H1 (cell line): ENCODE data around the gene PDF. TPM values are rescaled to one million over a fixed set of nuclear protein-coding genes. Genes with fewer than 3 reads are reported as not detected.

Experiments
- CTCF ChIA-PET: fragments of 300-600 bp; sonication (Branson Sonifier 250); formaldehyde crosslinking; loops from one replicate; lab custom pipeline; 2021; ENCODE audit not compliant: partially characterized antibody; lab: Charles Lee
- POLR2A ChIA-PET: fragments of 300-600 bp; sonication (Branson Sonifier 250); formaldehyde crosslinking; loops from one replicate; lab custom pipeline; 2021; ENCODE audit warnings: inconsistent platforms; ENCODE audit not compliant: partially characterized antibody; lab: Charles Lee
- DNase-seq, 2 experiments: peaks; one replicate each; pipeline versions ENCODE4 v3.0.0 to v3.0.0-alpha.2; 2010 to 2022; ENCODE audit warnings: low spot score in 2 of 2, low read depth in 1 of 2, mixed read lengths in 1 of 2
- FAIRE-seq: peaks from 2 replicates; lab custom pipeline; 2011; peaks lifted over from hg19 to GRCh38; lab: Jason Lieb, UNC
- H2AFZ ChIP-seq: 2 replicates; pipeline ENCODE4 v1.8.1; 2012; ENCODE audit warnings: low read length, inconsistent platforms
- H2AK5ac ChIP-seq: 2 replicates; pipeline ENCODE4 v1.6.1; 2013; ENCODE audit warnings: low read depth, low read length
- H2BK120ac ChIP-seq: replicated peaks from 2 replicates; pipeline ENCODE3; 2013; ENCODE audit warnings: low read depth, low read length, inconsistent platforms
- H2BK12ac ChIP-seq: 2 replicates; pipeline ENCODE4 v1.6.1; 2013; ENCODE audit warnings: low read depth, low read length
- H2BK15ac ChIP-seq: 2 replicates; pipeline ENCODE4 v1.6.1; 2013; ENCODE audit warnings: low read length
- H2BK20ac ChIP-seq: 2 replicates; pipeline ENCODE4 v1.6.1; 2013; ENCODE audit warnings: low read length
- H2BK5ac ChIP-seq: 2 replicates; pipeline ENCODE4 v1.6.1; 2013; ENCODE audit warnings: low read depth, low read length
- H3K14ac ChIP-seq: 2 replicates; pipeline ENCODE4 v1.6.1; 2013; ENCODE audit warnings: inconsistent platforms; ENCODE audit not compliant: insufficient read length
- H3K18ac ChIP-seq: 2 replicates; pipeline ENCODE4 v1.6.1; 2013; ENCODE audit warnings: low read length; ENCODE audit errors: extremely low read depth
- H3K23ac ChIP-seq: 2 replicates; pipeline ENCODE4 v1.6.1; 2013; ENCODE audit warnings: inconsistent platforms; ENCODE audit not compliant: insufficient read length
- H3K23me2 ChIP-seq: 2 replicates; pipeline ENCODE4 v1.6.1; 2013; ENCODE audit warnings: low read depth, low read length
- H3K27ac ChIP-seq: 2 replicates; pipeline ENCODE4 v1.6.1; 2011; ENCODE audit warnings: low read depth, low read length, inconsistent platforms
- H3K27me3 ChIP-seq, 4 experiments: replicated peaks in 1 of 4; 1 replicate in 1 of 4; 2 replicates in 3 of 4; pipeline versions ENCODE4 v1.6.1 to v1.8.1; 2011 to 2013; ENCODE audit warnings: low read length in 3 of 4, mild to moderate bottlenecking in 3 of 4, inconsistent platforms in 2 of 4, mixed read lengths in 2 of 4, moderate library complexity in 1 of 4; ENCODE audit not compliant: control insufficient read depth in 3 of 4, insufficient read depth in 3 of 4; ENCODE audit errors: extremely low read depth in 1 of 4
- H3K36me3 ChIP-seq, 4 experiments: 2 replicates each; pipeline versions ENCODE4 v1.6.1 to v1.8.1; 2011 to 2013; ENCODE audit warnings: mild to moderate bottlenecking in 4 of 4, low read length in 3 of 4, moderate library complexity in 2 of 4, control low read depth in 1 of 4, inconsistent platforms in 1 of 4; ENCODE audit not compliant: insufficient read depth in 4 of 4, control insufficient read depth in 2 of 4
- H3K4ac ChIP-seq: replicated peaks from 2 replicates; pipeline ENCODE3; 2013; ENCODE audit warnings: low read length, low read depth, mixed read lengths, inconsistent platforms; ENCODE audit not compliant: insufficient read length
- H3K4me1 ChIP-seq, 4 experiments: replicated peaks in 1 of 4; 1 replicate in 1 of 4; 2 replicates in 3 of 4; pipeline versions ENCODE4 v1.6.1 to v1.8.1; 2011 to 2013; ENCODE audit warnings: low read length in 3 of 4, inconsistent platforms in 2 of 4, mixed read lengths in 1 of 4; ENCODE audit not compliant: insufficient read depth in 4 of 4, control insufficient read depth in 3 of 4
- H3K4me2 ChIP-seq, 2 experiments: 2 replicates each; pipeline versions ENCODE4 v1.6.1 to v1.8.1; 2011 to 2013; ENCODE audit warnings: low read depth in 2 of 2, low read length in 2 of 2, control low read depth in 1 of 2, inconsistent platforms in 1 of 2, mild to moderate bottlenecking in 1 of 2; ENCODE audit not compliant: insufficient read depth in 1 of 2
- H3K4me3 ChIP-seq, 4 experiments: fragments of 200-600, 300-600 bp in 1 of 4; sonication (generic), shearing (Covaris generic), sonication (Bioruptor Twin) in 1 of 4; 2 replicates each; pipeline versions ENCODE4 v1.5.1 to v1.8.1; 2011 to 2016; ENCODE audit warnings: low read length in 4 of 4, low read depth in 3 of 4, control low read depth in 2 of 4, inconsistent platforms in 2 of 4, mild to moderate bottlenecking in 2 of 4, mixed read lengths in 1 of 4, moderate library complexity in 1 of 4; ENCODE audit not compliant: insufficient read depth in 2 of 4; ENCODE audit errors: extremely low read depth in 1 of 4
- H3K56ac ChIP-seq: replicated peaks from 2 replicates; pipeline ENCODE3; 2013; ENCODE audit warnings: low read depth, mild to moderate bottlenecking, mixed read lengths, low read length, inconsistent platforms; ENCODE audit not compliant: insufficient read length
- H3K79me1 ChIP-seq: 2 replicates; pipeline ENCODE4 v1.6.1; 2013; ENCODE audit warnings: low read depth, low read length, control low read depth
- H3K79me2 ChIP-seq, 2 experiments: 2 replicates each; pipeline versions ENCODE4 v1.6.1 to v1.8.1; 2012 to 2013; ENCODE audit warnings: low read length in 2 of 2, mild to moderate bottlenecking in 2 of 2, inconsistent platforms in 1 of 2; ENCODE audit not compliant: insufficient read depth in 2 of 2, control insufficient read depth in 1 of 2
- H3K9ac ChIP-seq, 4 experiments: replicated peaks in 1 of 4; 1 replicate in 1 of 4; 2 replicates in 3 of 4; pipeline versions ENCODE4 v1.6.1 to v1.8.1; 2011 to 2013; ENCODE audit warnings: low read depth in 3 of 4, low read length in 3 of 4, control low read depth in 2 of 4, mild to moderate bottlenecking in 2 of 4, moderate library complexity in 2 of 4, inconsistent platforms in 1 of 4; ENCODE audit errors: extremely low read depth in 1 of 4
- H3K9me3 ChIP-seq, 2 experiments: 2 replicates each; pipeline versions ENCODE4 v1.6.1 to v1.8.1; 2012 to 2013; ENCODE audit warnings: mild to moderate bottlenecking in 2 of 2, moderate library complexity in 2 of 2, control low read depth in 1 of 2, inconsistent platforms in 1 of 2, low read depth in 1 of 2, low read length in 1 of 2, mixed read lengths in 1 of 2; ENCODE audit not compliant: insufficient read depth in 2 of 2
- H4K20me1 ChIP-seq, 2 experiments: replicated peaks in 1 of 2; 2 replicates each; pipeline versions ENCODE3 to v1.8.1; 2011 to 2013; ENCODE audit warnings: inconsistent platforms in 2 of 2, low read length in 2 of 2, mild to moderate bottlenecking in 1 of 2; ENCODE audit not compliant: insufficient read depth in 2 of 2, control insufficient read depth in 1 of 2
- H4K5ac ChIP-seq: 2 replicates; pipeline ENCODE4 v1.6.1; 2013; ENCODE audit warnings: low read length, low read depth, mixed read lengths, inconsistent platforms; ENCODE audit not compliant: insufficient read length
- H4K8ac ChIP-seq: 2 replicates; pipeline ENCODE4 v1.8.0; 2013; ENCODE audit warnings: mild to moderate bottlenecking, moderate library complexity, low read length, inconsistent platforms; ENCODE audit not compliant: insufficient read depth; ENCODE audit errors: extremely low read depth
- H4K91ac ChIP-seq: replicated peaks from 2 replicates; pipeline ENCODE3; 2013; ENCODE audit warnings: low read length, mixed read lengths, inconsistent platforms; ENCODE audit not compliant: insufficient read length
- GABPA ChIP-seq: IDR thresholded peaks from 2 replicates; pipeline ENCODE4 v1.6.1; 2011; ENCODE audit warnings: mild to moderate bottlenecking, low read length, moderate library complexity, borderline replicate concordance; ENCODE audit not compliant: insufficient read depth
- JUND ChIP-seq: IDR thresholded peaks from 2 replicates; pipeline ENCODE4 v1.6.1; 2011; ENCODE audit warnings: mild to moderate bottlenecking, improper control_type of control experiment, low read length
- WGBS, 2 experiments: shearing (Covaris generic) in 1 of 2; methylation state at CpG; one replicate each; pipeline versions ENCODE4 v1.1.6 to v1.1.7; 2013 to 2015; ENCODE audit warnings: low lambda C conversion rate in 2 of 2, mixed read lengths in 2 of 2, inconsistent platforms in 1 of 2, low coverage in 1 of 2, missing lambda C conversion rate in 1 of 2; ENCODE audit not compliant: insufficient replicate concordance in 2 of 2, insufficient coverage in 1 of 2, insufficient read length in 1 of 2; ENCODE audit errors: extremely low coverage in 1 of 2, missing lambda C conversion rate in 1 of 2; 5-methylcytosine and 5-hydroxymethylcytosine counted together
- polyA plus RNA-seq, 7 experiments: library from polyadenylated mRNA; depleted of rRNA in 3 of 7; stranded (reverse) in 5 of 7; unstranded in 2 of 7; fragments of >200 nt in 5 of 7; fragments of 200-250 nt in 2 of 7; gene quantifications; 1 replicate in 5 of 7; 2 replicates in 1 of 7; 4 replicates in 1 of 7; pipeline versions ENCODE4 v1.2.1 to v1.2.3, GENCODE V29; 2011 to 2013; ENCODE audit warnings: missing spikeins in 2 of 7, mixed read lengths in 2 of 7
- total RNA-seq: library from RNA; stranded (reverse); fragmentation: NEBNext Ultra II Directional; extraction: Animal tissue kit (Norgen Biotek cat#: 25700); gene quantifications from 2 replicates; pipeline ENCODE4 v1.2.1, GENCODE V29; 2021

PDF gene
- total and polyA plus RNA-seq, 2 of the 8 experiments (the other 6 are each of a cell fraction or from before 2014, with no cell fraction given), result 17.7 to 23.9 TPM

GRCh38 chr16:69367980-69368379 lies 37.6 kb upstream of the PDF start:
- Histone ChIP-seq H2BK5ac (no peak overlapping the region), H3K18ac (no peak overlapping the region), H4K20me1 (peaks cover 0 to 4% of the 10 kb centered on the region in 2 experiments), H3K36me3 (peaks cover 13 to 60% (median 46%) of the 10 kb centered on the region in 4 experiments), H3K4me2 (no peak overlapping the region), H3K56ac (no peak overlapping the region), H2BK120ac (no peak overlapping the region), H2BK12ac (no peak overlapping the region), H3K9me3 (no peaks in the 10 kb centered on the region), H3K79me1 (no peaks in the 10 kb centered on the region), H3K4me1 (no peaks in the 10 kb centered on the region), H3K79me2 (no peaks in the 10 kb centered on the region), H2AFZ (no peak overlapping the region), H4K8ac (no peak overlapping the region), H4K91ac (no peak overlapping the region), H3K14ac (no peak overlapping the region), H3K27ac (no peak overlapping the region), H3K4ac (no peak overlapping the region), H3K23me2 (no peaks in the 10 kb centered on the region), H2AK5ac (no peak overlapping the region), H3K9ac (no peak overlapping the region), H3K27me3 (no peaks in the 10 kb centered on the region), H3K23ac (no peak overlapping the region), H4K5ac (no peak overlapping the region), H2BK15ac (no peak overlapping the region), H3K4me3 (no peak overlapping the region), H2BK20ac (no peak overlapping the region)
- FAIRE-seq (no peak), DNase-seq (no peak)
- WGBS, 2 experiments, result 95% methylated on average over 7 of the region's 7 CpGs; no CpG with 5 or more reads in 1 of the 2 experiments
- TF ChIP-seq GABPA, result no peak
- TF ChIP-seq JUND, result no peak
- ChIA-PET POLR2A (interaction anchor here (1.3 to 1.6 kb wide), 2 partner anchors 10 to 14 kb away, joined by 3 read pairs; no protein-coding TSS in a partner anchor), CTCF (no interaction called here)
